ENCODE data around the gene NOL7.

DNA sequence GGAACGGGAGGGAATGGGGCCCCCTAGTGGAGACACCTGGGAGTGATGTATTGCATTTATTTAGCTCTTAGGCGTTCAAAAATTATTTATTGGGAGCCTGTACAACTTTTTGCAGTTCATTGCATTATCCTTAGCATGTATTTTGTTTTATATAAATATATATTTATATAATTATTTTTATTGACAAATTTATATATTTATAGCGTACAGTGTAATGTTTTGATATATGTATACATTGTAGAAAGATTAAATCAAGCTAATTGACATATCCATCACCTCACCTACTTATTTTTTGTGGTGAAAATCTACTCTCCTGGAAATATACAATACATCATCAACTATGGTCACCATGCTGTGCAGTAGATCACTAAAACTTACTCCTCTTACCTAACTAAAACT lies 39.8 kb upstream of the NOL7 start:
- TF ChIP-seq POLR2AphosphoS5 (IDR thresholded peaks at IDR 0.05; ENCODE audit: low read depth, low read length) (no peak), SIN3A (IDR thresholded peaks at IDR 0.05; ENCODE audit: borderline replicate concordance, insufficient read depth, low read length) (no peak)

Data from PFSK-1 (cell line).